Ovary (tissue), 3 donors: ENCODE data around the gene LPIN1.

Source experiments
- CTCF ChIP-seq, 3 donors: fragments of 450-650 bp in 2 of 3; fragments of 200-600 bp in 1 of 3; IDR thresholded peaks; one replicate each; pipeline versions ENCODE4 v1.5.1 to v1.8.0; 2016 to 2022; ENCODE audit warnings: antibody characterized with exemption in 3 of 3, mild to moderate bottlenecking in 1 of 3
- EP300 ChIP-seq: sonication (generic); formaldehyde crosslinking; IDR thresholded peaks from one replicate; pipeline ENCODE4 v1.6.1; 2017; ENCODE audit warnings: antibody characterized with exemption
- POLR2A ChIP-seq: fragments of 450-650 bp; IDR thresholded peaks from one replicate; pipeline ENCODE4 v1.6.1; 2017; ENCODE audit warnings: antibody characterized with exemption, mild to moderate bottlenecking, moderate library complexity
- donor health status: DM: no; HTN: no; CAD: no.

- TF ChIP-seq CTCF (IDR thresholded peaks at IDR 0.05) = no peak
- no peak for TF ChIP-seq POLR2A
- no peak for TF ChIP-seq EP300
Measured at GRCh38 chr2:11757101-11757500, 10.7 kb downstream of the LPIN1 start.
